Vagina (tissue), 2 donors: ENCODE measurements around the gene PSMF1.

Source experiments
- CTCF ChIP-seq, 3 experiments: fragments of 450-650 bp in 2 of 3; fragments of 200-600 bp in 1 of 3; sonication (generic) in 1 of 3; IDR thresholded peaks; one replicate each; pipeline ENCODE4 v1.5.1; 2017 to 2019; ENCODE audit warnings: antibody characterized with exemption in 3 of 3, mild to moderate bottlenecking in 2 of 3, moderate library complexity in 2 of 3
- POLR2A ChIP-seq, 2 donors: fragments of 450-650 bp; IDR thresholded peaks; one replicate each; pipeline ENCODE4 v1.6.1; 2017; ENCODE audit warnings: antibody characterized with exemption in 2 of 2, mild to moderate bottlenecking in 2 of 2, moderate library complexity in 2 of 2

- TF ChIP-seq CTCF (IDR thresholded peaks at IDR 0.05) (no peak), POLR2A (IDR thresholded peaks at IDR 0.05) (no peak)
These were observed 62.5 kb downstream of the PSMF1 start for GRCh38 chr20:1180949-1181348.
